Lower leg skin (tissue), 4 donors: Measurements from ENCODE around the gene INSYN2B. TPM values are rescaled to one million over a fixed set of nuclear protein-coding genes. Genes with fewer than 3 reads are reported as not detected.

ENCODE experiments used
- DNase-seq, 2 donors: peaks; one replicate each; pipeline ENCODE4 v3.0.0-alpha.2; 2019; ENCODE audit warnings: low spot score in 2 of 2
- H3K4me3 ChIP-seq: fragments of 200-600 bp; sonication (generic); 2 replicates; pipeline ENCODE4 v1.5.1; 2017; ENCODE audit warnings: mild to moderate bottlenecking, low read depth; ENCODE audit not compliant: poor library complexity, severe bottlenecking
- CTCF ChIP-seq, 3 donors: fragments of 450-650 bp; IDR thresholded peaks; one replicate each; pipeline ENCODE4 v1.5.1; 2016; ENCODE audit warnings: antibody characterized with exemption in 3 of 3, mild to moderate bottlenecking in 3 of 3, moderate library complexity in 2 of 3
- POLR2A ChIP-seq, 2 donors: fragments of 450-650 bp; IDR thresholded peaks; one replicate each; pipeline ENCODE4 v1.6.1; 2016 to 2017; ENCODE audit warnings: antibody characterized with exemption in 2 of 2, mild to moderate bottlenecking in 1 of 2, moderate library complexity in 1 of 2
- WGBS, 2 donors: methylation state at CpG; one replicate each; pipeline ENCODE4 v1.1.5; 2018; 5-methylcytosine and 5-hydroxymethylcytosine counted together
- intact Hi-C: fragments of 100-400 bp; cut with DNase I; formaldehyde crosslinking; loops from one replicate; pipeline ENCODE4 v1.15.0; 2023; ENCODE audit warnings: low total_unique reads
- total RNA-seq, 4 donors: library from RNA; depleted of rRNA; stranded (reverse); fragments of >200 nt; gene quantifications; one replicate each; pipeline ENCODE4 v1.1.0, GENCODE V29; 2016

INSYN2B gene
- total RNA-seq, 4 donors from 2014 or later = 0.15 to 2.0 (median 0.82) TPM

- TF ChIP-seq POLR2A (IDR thresholded peaks at IDR 0.05) (no peak), CTCF (IDR thresholded peaks at IDR 0.05) (no peak)
- no peak for DNase-seq
- no peak overlapping the region for H3K4me3 ChIP-seq
- 62 to 69% methylated on average over 4 of the region's 4 CpGs for WGBS, 2 donors
- intact Hi-C loops = no loop called here
Observed at GRCh38 chr5:169862391-169862811, 117.9 kb downstream of the INSYN2B start.

- no peak for DNase-seq
- TF ChIP-seq POLR2A (IDR thresholded peaks at IDR 0.05) = no peak
- no peak for TF ChIP-seq CTCF (IDR thresholded peaks at IDR 0.05)
- H3K4me3 ChIP-seq = no peak overlapping the region
- 85 to 87% methylated on average over 2 of the region's 2 CpGs for WGBS, 2 donors
- intact Hi-C loops = no loop called here
Observed at GRCh38 chr5:169861934-169862333, 118.4 kb downstream of the INSYN2B start.

GRCh38 chr5:169861433-169861832 is 118.9 kb downstream of the INSYN2B start:
- TF ChIP-seq POLR2A (IDR thresholded peaks at IDR 0.05) (no peak), CTCF (IDR thresholded peaks at IDR 0.05) (no peak)
- 82 to 86% methylated on average over 2 of the region's 2 CpGs for WGBS, 2 donors
- no peak for DNase-seq
- H3K4me3 ChIP-seq = no peak overlapping the region
- intact Hi-C loops = no loop called here

- WGBS, 2 donors = 58 to 63% methylated on average over 3 of the region's 3 CpGs
- intact Hi-C loops = no loop called here
- H3K4me3 ChIP-seq = no peak overlapping the region
- no peak for DNase-seq
- no peak for TF ChIP-seq CTCF (IDR thresholded peaks at IDR 0.05)
- TF ChIP-seq POLR2A (IDR thresholded peaks at IDR 0.05) = no peak
Observed at GRCh38 chr5:169860585-169860984, 119.7 kb downstream of the INSYN2B start.

GRCh38 chr5:169856571-169856970 is 123.7 kb downstream of the INSYN2B start:
- no peak for DNase-seq
- intact Hi-C loops = no loop called here
- TF ChIP-seq CTCF (IDR thresholded peaks at IDR 0.05) (no peak), POLR2A (IDR thresholded peaks at IDR 0.05) (no peak)
- WGBS, 2 donors = 77 to 78% methylated on average over 2 of the region's 2 CpGs
- H3K4me3 ChIP-seq = no peak overlapping the region

GRCh38 chr5:169851321-169851850 is 128.9 kb downstream of the INSYN2B start:
- no peak for DNase-seq
- intact Hi-C loops = no loop called here
- 82 to 91% methylated on average over 1 of the region's 1 CpG for WGBS, 2 donors
- H3K4me3 ChIP-seq = no peak overlapping the region
- TF ChIP-seq POLR2A (IDR thresholded peaks at IDR 0.05) (no peak), CTCF (IDR thresholded peaks at IDR 0.05) (no peak)
